Measurements from ENCODE around the gene FAM234B. TPM values are rescaled to one million over a fixed set of nuclear protein-coding genes. Genes with fewer than 3 reads are reported as not detected.

FAM234B gene
- 0.26 and 0.76 TPM in 2 replicates for total RNA-seq (2014; rRNA removed; shearing (Covaris generic))

GRCh38 chr12:13044002-13044905, at the start of gene FAM234B:
Gene FAM234B, plus strand, starts transcription at chr12:13044381. Its CDS starts 23 bp downstream, at chr12:13044404.
- DNase-seq (ENCODE audit: low spot score): no peak

- DNase-seq (ENCODE audit: low spot score): no peak
Measured at GRCh38 chr12:12995088-12995487, 49.1 kb upstream of the FAM234B start.

- DNase-seq (ENCODE audit: low spot score): no peak
Measured at GRCh38 chr12:12996209-12996608, 48.0 kb upstream of the FAM234B start.

GRCh38 chr12:12997156-12997555, 47.0 kb upstream of the FAM234B start:
- no peak for DNase-seq (ENCODE audit: low spot score)

GRCh38 chr12:12997734-12998133, 46.4 kb upstream of the FAM234B start:
- DNase-seq (ENCODE audit: low spot score): no peak

- no peak for DNase-seq (ENCODE audit: low spot score)
Measured at GRCh38 chr12:12998248-12998647, 45.9 kb upstream of the FAM234B start.

GRCh38 chr12:12999271-12999958, 44.8 kb upstream of the FAM234B start:
- peak; percentile 8 for DNase-seq (ENCODE audit: low spot score)

GRCh38 chr12:12999959-13000615, 44.1 kb upstream of the FAM234B start, which contains the start of gene HEBP1:
Gene HEBP1, minus strand, starts transcription at chr12:13000265. Its CDS starts 151 bp downstream, at chr12:13000114.
- DNase-seq (ENCODE audit: low spot score): peak; percentile 89

- DNase-seq (ENCODE audit: low spot score): peak; percentile 68
Measured at GRCh38 chr12:13000616-13000924, 43.6 kb upstream of the FAM234B start.

GRCh38 chr12:13000925-13001774, 43.0 kb upstream of the FAM234B start:
- peak; percentile 50 for DNase-seq (ENCODE audit: low spot score)

GRCh38 chr12:13001775-13002040, 42.5 kb upstream of the FAM234B start:
- no peak for DNase-seq (ENCODE audit: low spot score)

- no peak for DNase-seq (ENCODE audit: low spot score)
Measured at GRCh38 chr12:13002301-13003097, 41.7 kb upstream of the FAM234B start.

- no peak for DNase-seq (ENCODE audit: low spot score)
Measured at GRCh38 chr12:13004361-13004760, 39.8 kb upstream of the FAM234B start.

- DNase-seq (ENCODE audit: low spot score): no peak
Measured at GRCh38 chr12:13004986-13005385, 39.2 kb upstream of the FAM234B start.

GRCh38 chr12:13005649-13006048, 38.5 kb upstream of the FAM234B start:
- DNase-seq (ENCODE audit: low spot score): peak; percentile 41

- DNase-seq (ENCODE audit: low spot score): no peak
Measured at GRCh38 chr12:13007496-13008233, 36.5 kb upstream of the FAM234B start.

GRCh38 chr12:13008741-13009380, 35.3 kb upstream of the FAM234B start:
- no peak for DNase-seq (ENCODE audit: low spot score)

- no peak for DNase-seq (ENCODE audit: low spot score)
Measured at GRCh38 chr12:13011098-13011497, 33.1 kb upstream of the FAM234B start.

- no peak for DNase-seq (ENCODE audit: low spot score)
Measured at GRCh38 chr12:13022851-13023271, 21.3 kb upstream of the FAM234B start.
